BLaER1 treated with 17β-estradiol and CSF1 and Interleukin-3, amounts not matched to agents 10 nM and 100 nM (cell line): ENCODE results near the gene CALML4.

ENCODE experiments used
- H3K27ac ChIP-seq, 11 experiments: shearing (Covaris generic); formaldehyde crosslinking; 2 replicates each; pipeline ENCODE4 v1.8.1; 2022
- H3K27me3 ChIP-seq, 11 experiments: shearing (Covaris generic); formaldehyde crosslinking; 2 replicates each; pipeline ENCODE4 v1.8.1; 2022
- H3K36me3 ChIP-seq, 11 experiments: shearing (Covaris generic); formaldehyde crosslinking; 2 replicates each; pipeline ENCODE4 v1.8.1; 2022
- H3K4me1 ChIP-seq, 10 experiments: shearing (Covaris generic); formaldehyde crosslinking; 2 replicates each; pipeline ENCODE4 v1.8.1; 2022
- H3K4me2 ChIP-seq, 11 experiments: shearing (Covaris generic); formaldehyde crosslinking; 2 replicates each; pipeline ENCODE4 v1.8.1; 2022
- H3K4me3 ChIP-seq, 10 experiments: shearing (Covaris generic); formaldehyde crosslinking; 2 replicates each; pipeline ENCODE4 v1.8.1; 2022
- H3K9ac ChIP-seq, 11 experiments: shearing (Covaris generic); formaldehyde crosslinking; 2 replicates each; pipeline ENCODE4 v1.8.1; 2022
- H3K9me3 ChIP-seq, 11 experiments: shearing (Covaris generic); formaldehyde crosslinking; replicated peaks in 1 of 11; 2 replicates each; pipeline ENCODE4 v1.8.1; 2022
- H4K20me1 ChIP-seq, 11 experiments: shearing (Covaris generic); formaldehyde crosslinking; 2 replicates each; pipeline ENCODE4 v1.8.1; 2022
- Cebpa-rat ChIP-seq, 11 experiments: shearing (Covaris generic); IDR thresholded peaks; 2 replicates each; pipeline ENCODE4 v1.8.1; 2022

Gene CALML4

DNA sequence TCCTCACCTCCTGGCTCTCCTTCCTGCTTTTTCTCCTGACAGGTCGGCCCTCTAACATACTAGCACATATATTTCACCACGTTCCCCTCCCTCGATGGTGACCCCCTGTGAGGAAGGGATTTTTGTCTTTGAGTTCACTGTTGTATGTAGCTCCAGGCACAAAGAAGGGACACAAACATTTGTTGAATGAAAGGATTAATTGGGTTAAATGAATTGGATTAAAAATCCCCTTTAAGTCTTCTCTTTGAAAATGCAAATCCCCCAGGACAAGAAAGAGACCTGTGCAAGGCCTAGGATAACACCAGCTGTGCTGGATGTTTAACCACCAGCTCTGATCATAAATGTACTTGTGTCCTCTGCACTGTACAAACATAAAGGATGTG lies 3.3 kb downstream of the CALML4 start:
- Histone ChIP-seq H3K9ac (peak overlapping the region in 9 of 11 experiments; percentile 14 to 64 (median 54); a peak in 9 of 22 replicates), H3K4me2 (peak overlapping the region; percentile 53 to 100 (median 96)), H3K36me3 (peaks cover 8 to 27% (median 15%) of the 10 kb centered on the region in 11 experiments; a peak in 21 of 22 replicates), H4K20me1 (peaks cover 0 to 54% (median 45%) of the 10 kb centered on the region in 11 experiments; a peak in 16 of 22 replicates), H3K9me3 (no peaks in the 10 kb centered on the region), H3K4me1 (peaks cover 74 to 89% (median 78%) of the 10 kb centered on the region in 10 experiments), H3K4me3 (no peak overlapping the region; a peak in 2 of 20 replicates), H3K27ac (peak overlapping the region in 7 of 11 experiments; percentile 7 to 56 (median 26); a peak in 6 of 22 replicates), H3K27me3 (no peaks in the 10 kb centered on the region)
- TF ChIP-seq Cebpa-rat (IDR thresholded peaks at IDR 0.05), result no peak

DNA sequence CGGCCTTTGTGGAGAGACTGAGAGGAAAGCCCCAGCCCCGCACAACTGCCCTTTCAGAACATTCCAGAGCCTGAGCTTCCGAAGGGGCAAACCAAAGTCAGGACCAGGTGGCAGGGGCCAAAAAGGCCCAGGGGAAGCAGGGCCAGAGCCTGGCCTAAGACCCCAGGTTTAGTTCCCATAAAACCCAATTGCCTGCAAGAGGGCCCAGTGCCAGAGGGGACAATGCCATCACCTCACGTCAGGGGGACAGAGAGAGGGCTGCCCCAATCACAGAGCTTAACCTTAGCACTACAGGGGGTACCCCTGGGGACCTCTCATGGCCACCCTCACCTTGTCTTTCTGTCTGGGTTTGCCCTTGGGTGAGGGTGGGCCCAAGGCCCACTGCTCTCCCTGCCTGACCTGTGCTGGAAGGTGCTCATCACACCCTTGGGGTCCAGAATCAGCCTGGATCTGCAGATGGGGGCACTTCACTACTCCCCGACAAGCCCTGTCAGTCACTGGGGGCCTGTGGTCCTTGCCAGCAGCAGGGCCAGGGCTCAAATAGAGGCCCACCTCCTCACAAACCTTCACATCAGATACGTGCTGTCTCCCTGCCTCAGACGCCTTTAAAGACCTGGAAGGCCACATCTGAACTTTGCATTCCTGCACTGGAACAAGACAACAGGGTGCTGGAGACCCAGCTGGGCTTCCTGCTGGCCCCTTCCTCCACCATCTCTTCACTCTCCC lies 3.8 kb downstream of the CALML4 start:
- H3K9me3 ChIP-seq, result no peaks in the 10 kb centered on the region
- H3K4me1 ChIP-seq, result peaks cover 68 to 84% (median 73%) of the 10 kb centered on the region in 10 experiments
- no peak overlapping the region for H3K4me3 ChIP-seq
- peak overlapping the region; percentile 53 to 100 (median 96) for H3K4me2 ChIP-seq
- peaks cover 0 to 60% (median 48%) of the 10 kb centered on the region in 11 experiments; a peak in 16 of 22 replicates for H4K20me1 ChIP-seq
- no peak for TF ChIP-seq Cebpa-rat (IDR thresholded peaks at IDR 0.05)
- peaks cover 13 to 33% (median 21%) of the 10 kb centered on the region in 11 experiments for H3K36me3 ChIP-seq
- peak overlapping the region in 9 of 11 experiments; percentile 7 to 56 (median 31); a peak in 10 of 22 replicates for H3K27ac ChIP-seq
- peak overlapping the region; percentile 0 to 64 (median 48); a peak in 16 of 22 replicates for H3K9ac ChIP-seq
- H3K27me3 ChIP-seq, result no peaks in the 10 kb centered on the region

DNA sequence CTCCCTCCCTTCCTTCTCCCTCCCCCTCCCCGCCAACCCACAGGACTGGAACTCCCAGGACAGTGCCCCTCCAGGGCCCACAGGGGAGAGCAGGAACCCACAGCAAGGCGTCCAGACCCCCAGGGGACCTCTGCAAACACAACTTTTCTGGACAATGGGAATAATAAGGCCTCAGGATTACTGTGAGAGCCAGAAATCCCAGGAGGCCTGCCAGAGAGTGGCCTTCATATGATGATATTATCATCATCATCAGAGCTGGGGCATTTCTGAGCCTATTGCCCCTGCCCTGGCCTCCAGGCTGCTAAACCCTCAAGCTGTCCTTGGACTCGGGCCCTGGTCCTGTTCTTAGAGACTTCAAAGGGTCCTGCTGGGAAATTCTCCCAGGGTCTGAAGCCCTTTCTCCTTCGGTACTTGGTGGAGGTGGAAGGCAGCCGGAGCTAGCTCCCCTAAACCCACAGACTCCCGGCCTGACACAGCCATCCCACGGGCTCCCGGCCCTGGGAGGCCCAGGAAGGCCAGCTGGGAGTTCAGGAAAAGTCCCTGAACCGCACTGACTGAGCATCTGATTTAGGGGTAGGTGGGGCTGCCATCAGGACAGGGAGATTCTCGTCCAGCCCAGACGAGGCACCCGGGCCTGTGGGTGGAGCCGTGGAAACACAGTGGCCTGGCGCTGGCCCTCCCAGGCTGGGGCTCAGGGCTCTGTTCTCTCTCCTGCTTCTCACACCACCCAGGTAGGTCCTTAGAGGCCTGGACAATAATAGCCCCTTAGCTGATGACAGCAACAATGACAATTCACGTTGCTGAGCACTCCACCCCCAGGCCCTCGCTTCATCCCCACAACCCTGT lies 4.9 kb downstream of the CALML4 start:
- Histone ChIP-seq H3K9me3 (no peaks in the 10 kb centered on the region), H4K20me1 (peaks cover 0 to 71% (median 54%) of the 10 kb centered on the region in 11 experiments; a peak in 16 of 22 replicates), H3K36me3 (peaks cover 21 to 44% (median 32%) of the 10 kb centered on the region in 11 experiments), H3K4me2 (peak overlapping the region; percentile 53 to 100 (median 96)), H3K4me3 (no peak overlapping the region; a peak in 1 of 20 replicates), H3K9ac (peak overlapping the region in 10 of 11 experiments; percentile 6 to 64 (median 48); a peak in 16 of 22 replicates), H3K27me3 (no peaks in the 10 kb centered on the region), H3K4me1 (peaks cover 57 to 73% (median 62%) of the 10 kb centered on the region in 10 experiments), H3K27ac (peak overlapping the region in 9 of 11 experiments; percentile 10 to 56 (median 31); a peak in 12 of 22 replicates)
- no peak for TF ChIP-seq Cebpa-rat (IDR thresholded peaks at IDR 0.05)

DNA sequence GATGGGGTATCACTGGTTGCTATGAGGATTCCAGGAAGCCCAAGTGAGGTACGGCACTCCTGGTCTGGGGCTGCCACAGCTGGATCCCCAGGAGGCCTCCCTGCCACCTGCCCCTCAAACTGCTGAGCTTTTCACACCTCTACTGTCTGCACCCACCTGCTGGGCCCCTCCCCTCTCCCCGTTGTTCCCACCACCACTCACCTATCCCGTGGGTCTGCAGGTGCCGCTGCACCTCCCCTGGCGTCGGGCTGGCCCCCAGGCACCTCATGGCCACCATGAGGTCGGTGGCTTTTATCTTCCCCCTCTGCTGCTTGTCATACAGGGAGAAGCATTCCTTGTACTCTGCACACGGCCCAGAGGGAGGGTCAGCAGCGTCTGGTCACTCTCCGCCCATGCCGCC lies 5.8 kb downstream of the CALML4 start:
- Histone ChIP-seq H3K27me3 (no peaks in the 10 kb centered on the region), H3K9me3 (no peaks in the 10 kb centered on the region), H4K20me1 (peaks cover 3 to 79% (median 57%) of the 10 kb centered on the region in 11 experiments; a peak in 16 of 22 replicates), H3K36me3 (peaks cover 21 to 49% (median 33%) of the 10 kb centered on the region in 11 experiments), H3K9ac (0 out of 22 replicates have a peak overlapping the region, but pooled peaks of 1 of the 11 experiments have one; percentile 24), H3K4me3 (no peak overlapping the region), H3K27ac (no peak overlapping the region), H3K4me2 (peak overlapping the region in 6 of 11 experiments; percentile 12 to 100 (median 60); a peak in 4 of 22 replicates), H3K4me1 (peaks cover 48 to 64% (median 53%) of the 10 kb centered on the region in 10 experiments)
- TF ChIP-seq Cebpa-rat (IDR thresholded peaks at IDR 0.05), result no peak

DNA sequence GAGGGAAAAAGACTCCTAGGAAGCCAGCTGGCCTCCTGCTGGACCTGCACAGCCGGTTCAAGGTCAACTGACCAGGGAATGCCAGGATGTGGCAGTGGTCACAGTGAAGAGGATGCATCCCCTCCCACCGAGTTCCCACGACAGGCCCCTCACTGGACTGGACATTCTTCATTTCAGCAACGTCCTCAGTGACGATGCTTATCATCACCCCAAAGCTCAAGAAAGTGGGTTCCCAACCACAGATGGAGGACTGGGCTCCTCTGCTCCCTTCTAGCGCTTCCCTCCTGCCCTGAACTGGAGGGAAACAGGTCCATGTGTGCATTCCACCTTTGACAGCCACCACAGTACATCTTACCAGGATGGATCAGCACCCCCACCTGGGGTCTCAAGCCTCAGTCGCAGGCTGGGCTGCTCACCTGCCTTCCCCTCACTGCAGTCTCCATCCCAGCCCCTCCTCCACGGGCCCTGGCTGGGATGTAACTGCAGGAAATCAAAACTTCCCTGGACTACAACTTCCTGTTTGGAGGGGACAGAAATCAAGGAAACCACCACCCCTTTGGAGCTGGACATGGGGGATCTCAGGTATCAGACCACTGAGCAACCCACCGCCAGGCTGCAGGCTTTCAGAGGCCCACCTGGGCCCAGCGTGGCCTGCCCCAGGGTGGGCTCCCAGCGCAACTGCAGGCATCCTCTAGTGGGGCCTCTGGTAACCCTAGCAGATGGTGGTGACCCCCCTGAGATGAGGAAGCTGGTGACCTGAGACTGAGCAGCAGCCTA lies 7.3 kb downstream of the CALML4 start:
- no peak for TF ChIP-seq Cebpa-rat (IDR thresholded peaks at IDR 0.05)
- Histone ChIP-seq H3K9me3 (no peaks in the 10 kb centered on the region), H3K4me2 (no peak overlapping the region), H3K4me3 (no peak overlapping the region), H3K4me1 (peaks cover 33 to 49% (median 38%) of the 10 kb centered on the region in 10 experiments), H3K27me3 (no peaks in the 10 kb centered on the region), H4K20me1 (peaks cover 3 to 89% (median 57%) of the 10 kb centered on the region in 11 experiments; a peak in 16 of 22 replicates), H3K27ac (no peak overlapping the region), H3K36me3 (peaks cover 34 to 64% (median 47%) of the 10 kb centered on the region in 11 experiments), H3K9ac (0 out of 22 replicates have a peak overlapping the region, but pooled peaks of 1 of the 11 experiments have one; percentile 1)

DNA sequence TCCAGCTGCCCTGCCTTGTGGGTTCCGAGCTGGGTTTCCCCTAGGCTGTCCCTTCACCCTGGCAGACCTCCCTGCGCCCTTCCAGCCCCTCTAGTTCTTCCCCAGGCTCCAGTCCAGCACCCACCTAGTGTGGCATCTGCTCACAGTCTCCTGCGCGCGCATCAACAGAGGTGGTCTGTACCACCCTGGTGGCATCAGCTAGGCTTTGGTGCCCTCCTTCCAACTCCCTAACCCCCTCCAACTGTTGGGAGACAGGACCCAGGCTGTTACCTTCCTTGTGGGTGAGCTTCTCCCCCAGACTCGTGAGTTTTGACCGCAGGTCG lies 8.0 kb downstream of the CALML4 start:
- Histone ChIP-seq H3K27me3 (no peaks in the 10 kb centered on the region), H3K9me3 (no peaks in the 10 kb centered on the region), H3K36me3 (peaks cover 41 to 71% (median 54%) of the 10 kb centered on the region in 11 experiments), H3K4me3 (no peak overlapping the region), H3K27ac (no peak overlapping the region), H3K4me1 (peaks cover 27 to 42% (median 31%) of the 10 kb centered on the region in 10 experiments), H4K20me1 (peaks cover 3 to 94% (median 54%) of the 10 kb centered on the region in 11 experiments; a peak in 16 of 22 replicates), H3K9ac (no peak overlapping the region), H3K4me2 (no peak overlapping the region)
- TF ChIP-seq Cebpa-rat (IDR thresholded peaks at IDR 0.05), result no peak

DNA sequence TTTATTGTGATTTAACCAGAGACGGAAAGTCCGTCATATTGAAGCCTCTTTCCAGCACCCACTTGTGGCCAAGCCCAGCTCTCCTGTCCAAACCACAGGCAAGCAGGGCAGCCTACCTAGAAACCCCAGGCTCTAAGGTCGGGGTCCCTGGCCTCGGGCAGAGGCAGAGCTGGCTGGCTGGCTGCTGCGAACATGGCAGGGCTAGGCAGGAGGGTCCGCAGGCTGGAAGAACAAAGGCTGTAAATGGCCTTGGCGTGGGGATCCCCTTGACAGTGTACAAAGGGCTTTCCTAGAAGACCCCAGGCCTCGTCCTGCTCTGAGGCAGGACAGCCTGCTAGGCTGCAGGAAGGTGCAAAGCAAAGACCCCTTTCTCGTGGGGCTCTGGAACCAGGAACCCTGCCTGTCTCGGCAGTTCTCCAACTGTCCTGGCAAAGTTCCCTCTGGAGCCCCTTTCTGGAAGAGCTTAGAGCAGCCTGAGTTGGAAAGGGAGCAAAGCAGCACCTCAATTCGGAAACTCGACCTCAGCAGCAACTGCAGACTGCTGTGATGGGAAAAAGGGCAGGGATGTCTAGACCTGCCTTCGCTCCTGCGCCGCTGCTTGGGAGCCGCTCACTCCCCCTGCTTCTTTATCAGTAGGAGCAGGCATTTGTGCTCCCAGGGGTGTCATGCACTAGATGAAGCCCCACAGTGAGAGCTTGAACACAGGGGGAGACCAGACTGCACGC lies 8.5 kb downstream of the CALML4 start:
- Histone ChIP-seq H3K4me2 (no peak overlapping the region), H3K4me3 (no peak overlapping the region), H4K20me1 (peaks cover 3 to 94% (median 52%) of the 10 kb centered on the region in 11 experiments; a peak in 16 of 22 replicates), H3K9ac (no peak overlapping the region), H3K27ac (no peak overlapping the region), H3K36me3 (peaks cover 46 to 76% (median 59%) of the 10 kb centered on the region in 11 experiments), H3K4me1 (peaks cover 22 to 36% (median 26%) of the 10 kb centered on the region in 10 experiments), H3K9me3 (no peaks in the 10 kb centered on the region), H3K27me3 (no peaks in the 10 kb centered on the region)
- TF ChIP-seq Cebpa-rat (IDR thresholded peaks at IDR 0.05), result no peak
